K562 (cell line): ENCODE results near the gene RAB31. TPM values are rescaled to one million over a fixed set of nuclear protein-coding genes. Genes with fewer than 3 reads are reported as not detected.

Experiments
- BCL6 ChIP-seq: fragments of 250-450 bp; sonication (Bioruptor Pico); IDR thresholded peaks from 2 replicates; pipeline ENCODE4 v1.4.0; 2020
- CHCHD3 ChIP-seq: fragments of 250-450 bp; sonication (Bioruptor Pico); IDR thresholded peaks from 2 replicates; pipeline ENCODE4 v2.1.2; 2022; ENCODE audit warnings: mild to moderate bottlenecking
- CHD7 ChIP-seq: fragments of 200-600 bp; sonication (generic); IDR thresholded peaks from one replicate; pipeline ENCODE4 v1.6.1; 2012; ENCODE audit warnings: mild to moderate bottlenecking, low read depth, low read length, inconsistent platforms
- GTF2A2 ChIP-seq: IDR thresholded peaks from 2 replicates; pipeline ENCODE4 v1.6.1; 2016; ENCODE audit warnings: mild to moderate bottlenecking, missing genetic modification characterization, missing compliant biosample characterization
- HMG20B ChIP-seq: fragments of 250-450 bp; sonication (Bioruptor Pico); IDR thresholded peaks from 2 replicates; pipeline ENCODE4 v1.5.0; 2021; ENCODE audit warnings: mild to moderate bottlenecking
- KLF6 ChIP-seq: fragments of 250-450 bp; sonication (Bioruptor Pico); IDR thresholded peaks from 2 replicates; pipeline ENCODE4 v1.4.0; 2020; ENCODE audit warnings: mild to moderate bottlenecking, moderate library complexity, borderline replicate concordance
- MYBL2 ChIP-seq, 2 experiments: fragments of 450-650 bp in 1 of 2; sonication (generic) in 1 of 2; formaldehyde crosslinking in 1 of 2; IDR thresholded peaks; 2 replicates each; pipeline versions ENCODE4 v1.6.1 to v1.8.1; 2017 to 2022; ENCODE audit warnings: borderline replicate concordance in 1 of 2, inconsistent platforms in 1 of 2, low read depth in 1 of 2, mild to moderate bottlenecking in 1 of 2, missing genetic modification reagents in 1 of 2, moderate library complexity in 1 of 2
- NR1H2 ChIP-seq: sonication (generic); formaldehyde crosslinking; IDR thresholded peaks from 2 replicates; pipeline ENCODE4 v1.4.0; 2020; ENCODE audit warnings: mild to moderate bottlenecking, missing genetic modification reagents
- PRPF4 ChIP-seq: fragments of 200-400 bp; formaldehyde crosslinking; IDR thresholded peaks from one replicate; pipeline ENCODE4 v1.6.1; 2017; ENCODE audit warnings: low read length, low read depth, mild to moderate bottlenecking; ENCODE audit not compliant: insufficient read depth, poor library complexity, severe bottlenecking
- SIN3B ChIP-seq: fragments of 450-650 bp; IDR thresholded peaks from 2 replicates; pipeline ENCODE4 v1.6.1; 2017; ENCODE audit warnings: low read depth, mild to moderate bottlenecking, moderate library complexity
- SRSF3 ChIP-seq: fragments of 200-400 bp; formaldehyde crosslinking; IDR thresholded peaks from 2 replicates; pipeline ENCODE4 v1.6.1; 2016; ENCODE audit warnings: mild to moderate bottlenecking, low read length, moderate library complexity; ENCODE audit not compliant: insufficient read depth
- YY1 ChIP-seq, 3 experiments: IDR thresholded peaks; 2 replicates each; pipeline ENCODE4 v1.6.1; 2011; ENCODE audit warnings: low read length in 2 of 3, mild to moderate bottlenecking in 2 of 3, moderate library complexity in 2 of 3, borderline replicate concordance in 1 of 3, control low read depth in 1 of 3, low read depth in 1 of 3; ENCODE audit not compliant: insufficient read depth in 3 of 3, insufficient replicate concordance in 2 of 3, control insufficient read depth in 1 of 3, insufficient read length in 1 of 3; ENCODE audit errors: extremely low read depth in 1 of 3
- ZNF212 ChIP-seq: fragments of 450-650 bp; formaldehyde crosslinking; IDR thresholded peaks from 2 replicates; pipeline ENCODE4 v1.4.0; 2020; ENCODE audit warnings: mild to moderate bottlenecking
- ZNF253 ChIP-seq: fragments of 250-450 bp; sonication (Bioruptor Pico); conservative IDR thresholded peaks from 2 replicates; pipeline ENCODE4 v1.6.1; 2021; ENCODE audit warnings: mild to moderate bottlenecking
- ZNF507 ChIP-seq: conservative IDR thresholded peaks from 2 replicates; pipeline ENCODE4 v1.6.1; 2017; ENCODE audit warnings: missing genetic modification characterization, missing compliant biosample characterization
- ZNF644 ChIP-seq: fragments of 200-800 bp; sonication (Bioruptor generic); IDR thresholded peaks from 2 replicates; pipeline ENCODE4 v1.6.1; 2016; ENCODE audit warnings: low read depth, missing genetic modification characterization, missing compliant biosample characterization
- polyA plus RNA-seq, 8 experiments: library from polyadenylated mRNA; depleted of rRNA in 4 of 8; stranded (reverse) in 5 of 8; unstranded in 3 of 8; fragments of >200 nt; fragmentation: Nextera tagmentation in 2 of 8; fragmentation: Illumina TruSeq in 1 of 8; extraction: Ambion mirVana in 2 of 8; extraction: Trizol in 1 of 8; gene quantifications; 2 replicates each; pipeline versions ENCODE4 v1.2.1 to v1.2.3, GENCODE V29; 2011 to 2014; ENCODE audit warnings: inconsistent platforms in 1 of 8, missing spikeins in 1 of 8
- total RNA-seq, 7 experiments: library from RNA; depleted of rRNA in 6 of 7; stranded (reverse); fragments of >200 nt in 6 of 7; fragmentation: Illumina TruSeq in 2 of 7; extraction: Trizol in 2 of 7; gene quantifications; 2 replicates each; pipeline versions ENCODE4 v1.2.1 to v1.2.3, GENCODE V29; 2011 to 2021; ENCODE audit warnings: low replicate concordance in 1 of 7

The RAB31 gene
- total and polyA plus RNA-seq, 9 of the 15 experiments (the other 6 are each of a cell fraction or from before 2014, with no cell fraction given) = 20.7 to 70.4 (median 41.3) TPM

GRCh38 chr18:9849407-9850283 is 141.5 kb downstream of the RAB31 start (continued):
- no peak for TF ChIP-seq SRSF3
- TF ChIP-seq PRPF4 = no peak
- no peak for TF ChIP-seq GTF2A2
- no peak for TF ChIP-seq BCL6 (CRISPR knock-in tag)
- peak; percentile 99 for TF ChIP-seq NR1H2 (CRISPR knock-in tag)
- TF ChIP-seq CHD7 = no peak
- no peak for TF ChIP-seq SIN3B
- TF ChIP-seq KLF6 (CRISPR knock-in tag) = no peak; the same call in 1 of the 2 replicates
- TF ChIP-seq MYBL2 (IDR thresholded peaks at IDR 0.05; ENCODE audit: low read depth) = no peak; the same call in 1 of the 2 replicates
- TF ChIP-seq MYBL2 (CRISPR knock-in tag; IDR thresholded peaks at IDR 0.05; ENCODE audit: borderline replicate concordance) = no peak
- peak in 1 of 3 experiments; percentile 10 for TF ChIP-seq YY1 (IDR thresholded peaks at IDR 0.05; ENCODE audit: borderline replicate concordance in 1 of 3, control insufficient read depth in 1 of 3, extremely low read depth in 1 of 3, insufficient read depth in 3 of 3, insufficient read length in 1 of 3, insufficient replicate concordance in 2 of 3, low read depth in 1 of 3, low read length in 2 of 3)
- TF ChIP-seq ZNF212 (CRISPR knock-in tag) = no peak
- no peak for TF ChIP-seq HMG20B (CRISPR knock-in tag)
- no peak for TF ChIP-seq CHCHD3 (CRISPR knock-in tag)
- TF ChIP-seq ZNF253 (CRISPR knock-in tag) = no peak
- TF ChIP-seq ZNF507 = no peak
- no peak for TF ChIP-seq ZNF644
